ENCODE measurements around the gene LCK.

DNA sequence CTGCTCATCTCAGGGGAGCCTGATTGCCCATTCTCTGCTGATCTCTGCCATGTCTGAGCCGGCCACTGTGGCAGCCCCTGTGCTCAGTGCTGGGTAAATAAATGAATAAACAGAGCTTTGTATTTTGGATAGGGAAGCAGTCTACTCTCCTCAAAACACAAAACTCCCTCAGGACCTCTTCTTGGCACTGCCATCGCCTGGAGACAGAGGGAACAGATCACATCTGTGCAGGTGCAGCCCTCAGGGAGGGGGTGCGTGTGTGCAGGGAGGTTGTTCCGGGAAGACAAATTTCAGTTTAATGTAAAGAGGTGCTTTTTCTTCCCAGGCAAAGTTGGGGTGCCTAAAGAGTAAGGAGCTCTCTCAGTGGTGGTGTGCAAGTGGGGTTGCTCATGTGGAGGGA is 11.7 kb upstream of the LCK start:
- TF ChIP-seq, protein P1, sequence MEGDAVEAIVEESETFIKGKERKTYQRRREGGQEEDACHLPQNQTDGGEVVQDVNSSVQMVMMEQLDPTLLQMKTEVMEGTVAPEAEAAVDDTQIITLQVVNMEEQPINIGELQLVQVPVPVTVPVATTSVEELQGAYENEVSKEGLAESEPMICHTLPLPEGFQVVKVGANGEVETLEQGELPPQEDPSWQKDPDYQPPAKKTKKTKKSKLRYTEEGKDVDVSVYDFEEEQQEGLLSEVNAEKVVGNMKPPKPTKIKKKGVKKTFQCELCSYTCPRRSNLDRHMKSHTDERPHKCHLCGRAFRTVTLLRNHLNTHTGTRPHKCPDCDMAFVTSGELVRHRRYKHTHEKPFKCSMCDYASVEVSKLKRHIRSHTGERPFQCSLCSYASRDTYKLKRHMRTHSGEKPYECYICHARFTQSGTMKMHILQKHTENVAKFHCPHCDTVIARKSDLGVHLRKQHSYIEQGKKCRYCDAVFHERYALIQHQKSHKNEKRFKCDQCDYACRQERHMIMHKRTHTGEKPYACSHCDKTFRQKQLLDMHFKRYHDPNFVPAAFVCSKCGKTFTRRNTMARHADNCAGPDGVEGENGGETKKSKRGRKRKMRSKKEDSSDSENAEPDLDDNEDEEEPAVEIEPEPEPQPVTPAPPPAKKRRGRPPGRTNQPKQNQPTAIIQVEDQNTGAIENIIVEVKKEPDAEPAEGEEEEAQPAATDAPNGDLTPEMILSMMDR (IDR thresholded peaks at IDR 0.05; ENCODE audit: poor library complexity, severe bottlenecking): no peak
- no peak for TF ChIP-seq MXI1 (conservative IDR thresholded peaks at IDR 0.05; ENCODE audit: poor library complexity, severe bottlenecking)
